Heart left ventricle (tissue), 13 donors: ENCODE measurements around the gene IER5L.

Experiments
- CTCF ChIP-seq, 12 donors: fragments of 200-600 bp; sonication (generic) in 4 of 12; IDR thresholded peaks; one replicate each; pipeline versions ENCODE4 v1.5.0 to v1.8.0; 2018 to 2022; ENCODE audit warnings: antibody characterized with exemption in 12 of 12, mild to moderate bottlenecking in 5 of 12
- POLR2A ChIP-seq, 2 donors: fragments of 450-650 bp; IDR thresholded peaks; one replicate each; pipeline ENCODE4 v1.6.1; 2017; ENCODE audit warnings: antibody characterized with exemption in 2 of 2, mild to moderate bottlenecking in 2 of 2, moderate library complexity in 2 of 2
- donor health status: ischemic (EF 13 %, LVEDD 7.1; RV severe dilation, severe dysfunction).
- donor health status: DM: no; HTN: yes; CAD: no.
- donor health status: DM: no; HTN: no; CAD: no.
- donor health status: ischemic (EF 25% LVEDD 6.9; RV normal size, moderate dysfunction).
- donor health status: ischemic (EF 25% LVEDD 5.7; RV mildly dilated, moderate dysfunction).
- donor health status: ischemic (EF 35%, LVEDD 5.7; RV mildly dilated, moderate dysfunction).
- donor health status: nonischemic (EF 11% LVEDD 7.7; RV severe dilation, severe dysfunction).
- donor health status: DM: yes; HTN: yes; CAD: no.
- donor health status: PGD.
- donor health status: ischemic (EF 29% LVEDD 5.4; RV normal size, mild dysfunction).
- donor health status: nonischemic (EF 23%, LVEDD 6.1; RV moderate dilation, normal function).

- no peak for TF ChIP-seq CTCF (IDR thresholded peaks at IDR 0.05)
- no peak for TF ChIP-seq POLR2A (IDR thresholded peaks at IDR 0.05)
These were observed 27.3 kb downstream of the IER5L start for GRCh38 chr9:129150672-129151211.
